IPS-NIHi7 (cell line): ENCODE data around the gene TMEM270.
"Not testable (repeated sequence)": the region's sequence is repeated elsewhere in the genome, so short reads cannot be mapped to it uniquely, and the experiment has no call there.

Experiments
- DNase-seq: peaks from one replicate; pipeline ENCODE4 v3.0.0; 2012; ENCODE audit warnings: mixed read lengths; ENCODE audit errors: extremely low spot score

Gene TMEM270, protein sequence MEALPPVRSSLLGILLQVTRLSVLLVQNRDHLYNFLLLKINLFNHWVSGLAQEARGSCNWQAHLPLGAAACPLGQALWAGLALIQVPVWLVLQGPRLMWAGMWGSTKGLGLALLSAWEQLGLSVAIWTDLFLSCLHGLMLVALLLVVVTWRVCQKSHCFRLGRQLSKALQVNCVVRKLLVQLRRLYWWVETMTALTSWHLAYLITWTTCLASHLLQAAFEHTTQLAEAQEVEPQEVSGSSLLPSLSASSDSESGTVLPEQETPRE

DNA sequence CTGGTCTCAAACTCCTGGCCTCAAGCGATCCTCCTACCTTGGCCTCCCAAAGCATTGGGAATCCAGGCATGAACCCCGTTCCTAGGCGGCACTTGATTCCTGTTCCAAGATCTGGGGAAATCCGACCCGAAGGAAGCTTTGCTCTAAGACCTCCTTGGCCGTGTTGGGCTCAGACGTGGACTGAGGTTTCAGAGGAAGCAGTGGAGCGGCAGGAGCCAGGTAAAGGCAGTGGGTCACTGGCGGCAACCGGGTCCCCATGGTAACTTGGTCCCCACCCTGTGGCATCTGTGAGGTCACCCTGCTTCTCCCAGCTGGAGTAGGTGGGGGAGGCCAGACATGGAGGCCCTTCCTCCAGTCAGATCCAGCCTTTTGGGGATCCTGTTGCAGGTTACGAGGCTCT is at the start of gene TMEM270:
TSS of gene TMEM270 (plus strand) at position 301 of the 400 bp plus-strand sequence. CDS start at position 337, 36 bp downstream.
- no peak for DNase-seq

DNA sequence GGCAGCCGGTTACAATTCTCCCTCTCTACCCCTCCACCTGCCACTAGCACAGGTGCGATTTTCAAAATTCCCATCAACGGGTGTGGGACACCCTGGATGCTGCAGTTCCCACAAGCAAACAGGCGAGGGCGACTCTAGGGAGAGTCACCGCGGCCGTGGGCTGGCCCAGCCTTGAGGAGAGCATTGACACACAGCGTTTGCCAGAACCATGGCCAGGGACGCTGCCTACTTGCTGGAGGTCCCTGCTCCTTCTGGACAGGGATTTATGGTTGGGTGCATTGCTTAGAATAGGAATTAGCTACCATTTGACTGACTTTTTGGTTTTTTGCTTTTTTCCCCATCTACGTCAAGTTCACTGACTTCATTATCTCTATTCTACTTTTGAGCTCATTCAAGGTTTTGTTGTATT is 49.2 kb upstream of the TMEM270 start:
- peak; percentile 88 for DNase-seq

DNA sequence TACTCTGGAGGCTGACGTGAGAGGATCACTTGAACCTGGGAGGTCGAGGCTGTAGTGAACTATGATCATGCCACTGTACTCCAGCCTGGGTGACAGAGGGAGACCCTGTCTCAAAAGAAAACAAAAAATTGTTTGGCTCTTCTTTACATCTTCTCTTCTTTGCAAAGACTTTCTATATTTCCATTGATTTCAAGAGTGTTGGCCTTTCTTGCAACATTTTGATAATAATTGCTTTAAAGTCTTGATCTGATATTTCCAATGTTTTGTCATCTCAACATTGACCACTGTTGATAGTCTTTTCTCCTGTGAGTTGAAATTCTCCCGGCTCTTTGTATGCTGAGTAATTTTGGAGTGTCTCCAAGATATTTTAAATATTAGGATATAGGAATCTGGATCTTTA is 48.0 kb upstream of the TMEM270 start:
- DNase-seq, result no peak

DNA sequence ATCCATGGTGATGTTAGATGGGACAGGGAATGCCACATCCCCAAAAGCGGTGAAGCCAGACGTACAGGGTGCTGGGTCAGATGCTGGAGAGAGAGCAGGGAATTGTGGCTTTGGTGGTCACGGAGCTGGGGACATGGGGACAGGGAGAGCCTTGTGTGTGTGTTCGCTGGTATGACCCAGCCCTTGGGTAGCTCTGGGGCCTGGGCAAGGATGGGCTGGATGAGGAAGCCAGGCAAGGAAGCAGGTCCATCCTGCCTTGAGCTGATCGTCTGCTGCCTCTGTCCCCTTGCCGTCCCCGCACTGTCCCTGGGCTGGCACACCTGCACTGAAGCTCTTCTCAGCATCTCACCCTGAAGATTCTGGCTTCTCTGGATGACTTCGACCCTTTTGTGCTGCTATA is 45.5 kb upstream of the TMEM270 start:
- DNase-seq, result no peak

DNA sequence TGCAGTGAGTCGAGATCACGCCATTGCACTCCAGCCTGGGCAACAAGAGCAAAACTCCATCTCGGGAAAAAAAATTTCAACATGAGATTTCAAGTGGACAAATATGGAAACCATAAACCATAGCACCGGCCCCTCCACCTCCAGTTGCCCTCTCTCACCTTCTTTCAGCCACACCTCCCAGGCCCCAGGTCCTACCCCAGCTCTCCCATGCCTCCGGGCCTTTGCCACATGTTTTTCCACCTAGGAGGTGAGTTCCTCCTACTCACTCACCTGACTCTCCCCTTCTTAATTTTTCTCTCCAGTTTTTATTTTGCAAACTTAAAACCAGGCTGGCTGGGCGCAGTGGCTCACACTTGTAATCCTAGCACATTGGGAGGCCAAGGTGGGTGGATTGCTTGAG is 43.8 kb upstream of the TMEM270 start:
- DNase-seq, result no peak

DNA sequence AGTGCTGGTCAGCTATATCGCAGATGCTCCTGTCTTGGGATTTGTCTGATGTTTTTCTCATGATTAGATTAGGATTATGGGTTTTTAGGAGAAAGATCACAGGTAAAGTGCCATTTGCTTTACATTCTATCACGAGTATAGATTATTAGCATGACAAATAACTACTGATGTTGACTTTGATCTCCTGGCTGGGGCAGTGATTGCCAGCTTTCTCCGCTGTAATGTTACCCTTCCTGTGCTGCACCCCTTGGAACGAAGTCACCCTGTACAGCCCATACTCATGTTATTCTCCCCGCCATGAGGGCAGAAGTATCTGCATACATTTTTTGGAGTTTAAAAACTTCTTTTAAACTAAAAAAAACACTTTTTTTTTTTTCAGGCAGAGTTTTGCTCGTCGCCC is 40.9 kb upstream of the TMEM270 start:
- DNase-seq, result no peak

DNA sequence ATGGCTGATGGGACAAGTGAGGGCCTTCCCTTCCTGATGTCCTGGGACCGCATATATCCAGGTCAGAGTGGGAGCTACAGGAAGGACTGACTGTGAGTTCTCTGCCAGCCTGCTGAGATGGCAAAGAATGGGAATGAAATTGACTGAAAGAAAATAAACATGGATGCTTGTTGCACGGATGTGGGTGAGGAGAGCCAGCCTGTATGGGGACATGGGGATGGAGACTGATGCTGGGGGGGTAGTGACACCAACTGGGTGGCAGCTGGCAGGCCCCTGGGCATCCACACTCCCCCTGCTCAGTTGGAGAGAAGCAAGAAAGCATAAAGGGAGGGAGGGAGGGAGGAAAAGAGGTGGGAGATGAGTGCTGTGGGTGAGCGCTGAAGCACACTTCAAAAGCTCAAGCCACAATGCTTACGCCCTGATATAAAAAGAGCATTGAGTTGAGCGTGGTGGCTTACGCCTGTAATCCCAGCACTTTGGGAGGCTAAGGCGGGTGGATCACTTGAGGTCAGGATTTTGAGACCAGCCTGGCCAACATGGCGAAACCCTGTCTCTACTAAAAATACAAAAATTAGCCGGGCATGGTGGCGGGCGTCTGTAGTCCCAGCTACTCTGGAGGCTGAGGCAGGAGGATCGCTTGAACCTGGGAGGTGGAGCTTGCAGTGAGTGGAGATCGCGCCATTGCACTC is 39.2 kb upstream of the TMEM270 start:
- not testable (repeated sequence) for DNase-seq

DNA sequence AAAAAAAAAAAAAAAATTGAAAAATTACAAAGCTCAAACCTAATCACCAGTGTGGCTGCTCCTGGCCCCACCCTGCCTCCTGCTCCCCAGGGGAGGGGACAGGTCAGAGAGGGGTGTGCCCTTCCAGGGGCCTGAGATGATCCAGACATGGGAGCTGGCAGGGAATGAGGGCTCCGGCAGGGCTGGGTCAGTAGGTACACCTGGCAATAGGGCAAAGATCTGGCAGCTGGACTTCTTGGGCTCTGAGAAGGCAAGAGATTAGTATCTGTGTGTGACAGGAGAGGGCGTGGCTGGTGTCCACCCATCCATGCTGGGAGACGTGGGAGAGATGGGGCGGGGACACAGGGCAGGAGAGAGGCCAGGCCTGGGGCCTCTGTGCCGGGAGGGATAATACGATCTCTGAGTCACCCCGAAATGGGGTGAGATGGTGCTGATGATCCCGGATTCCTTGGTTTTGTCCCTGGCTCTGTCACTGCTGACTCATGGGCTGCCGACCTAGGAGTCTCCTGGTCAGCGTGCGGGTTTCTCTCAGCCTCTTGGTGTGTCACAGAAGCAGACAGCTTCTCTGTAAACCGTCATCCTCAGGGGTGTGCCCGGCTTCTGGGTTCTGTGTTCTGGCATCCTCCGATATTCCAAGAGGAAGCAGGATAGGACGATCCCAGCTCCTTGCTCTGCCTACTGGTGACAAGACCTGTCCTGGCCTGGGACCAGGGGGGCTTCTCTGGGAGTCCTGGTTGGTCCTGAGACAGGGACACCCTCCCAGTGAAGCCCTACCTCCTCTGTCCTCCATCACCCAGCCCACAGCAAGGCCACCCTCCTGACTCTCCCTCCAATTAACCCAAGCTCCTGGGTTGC is 38.4 kb upstream of the TMEM270 start:
- peak; percentile 36 for DNase-seq

DNA sequence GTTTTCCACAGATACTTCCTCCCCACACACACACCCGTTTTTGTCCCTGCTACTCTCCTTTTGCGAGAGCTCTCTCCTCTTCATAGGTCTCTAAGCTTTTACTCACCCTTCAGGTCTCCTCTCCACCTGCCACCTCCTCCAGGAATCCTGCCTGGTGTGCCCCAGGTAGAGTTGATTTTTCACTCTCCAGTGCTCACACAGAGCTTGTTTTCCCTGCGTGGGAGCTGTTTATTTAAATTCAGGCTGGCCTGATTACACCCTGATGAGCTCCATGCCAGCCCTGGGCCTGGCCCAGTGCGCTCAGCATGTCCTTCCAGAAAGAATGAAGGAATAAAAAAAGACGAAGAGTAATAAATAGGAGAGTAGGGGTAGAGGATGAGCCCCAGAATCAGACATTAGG is 37.7 kb upstream of the TMEM270 start:
- no peak for DNase-seq

DNA sequence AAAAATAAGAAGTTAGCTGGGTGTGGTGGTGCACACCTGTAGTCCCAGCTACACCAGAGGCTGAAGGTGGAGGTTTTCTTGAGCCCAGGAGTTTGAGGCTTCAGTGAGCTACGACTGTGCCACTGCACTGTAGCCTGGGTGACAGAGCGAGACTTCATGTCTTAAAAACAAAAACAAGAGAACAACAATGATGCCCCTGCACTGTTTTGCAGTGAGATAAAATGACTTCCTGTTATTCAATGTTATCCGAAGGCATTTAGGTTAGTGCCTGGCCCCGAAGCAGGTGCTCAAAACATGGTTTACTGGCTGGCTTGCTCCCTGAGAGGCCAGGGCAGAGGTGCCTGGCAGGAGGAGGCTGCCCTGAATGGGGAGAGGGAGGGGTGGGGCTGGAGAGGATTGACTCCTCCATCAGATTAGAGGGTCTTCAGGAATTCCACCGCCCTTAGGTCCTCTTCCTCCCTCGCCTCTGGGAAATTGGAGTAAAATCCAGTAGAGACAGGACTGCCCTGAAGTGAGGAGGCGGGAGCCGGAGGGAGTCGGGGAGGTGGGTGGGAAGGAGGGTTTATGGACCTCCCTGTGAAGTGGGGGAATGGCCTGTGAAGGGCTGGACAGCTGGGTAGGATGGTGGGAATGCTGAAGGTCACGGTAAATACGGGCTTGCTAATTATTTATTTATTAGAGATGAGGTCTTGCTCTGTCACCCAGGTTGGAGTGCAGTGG is 36.9 kb upstream of the TMEM270 start:
- DNase-seq, result no peak

DNA sequence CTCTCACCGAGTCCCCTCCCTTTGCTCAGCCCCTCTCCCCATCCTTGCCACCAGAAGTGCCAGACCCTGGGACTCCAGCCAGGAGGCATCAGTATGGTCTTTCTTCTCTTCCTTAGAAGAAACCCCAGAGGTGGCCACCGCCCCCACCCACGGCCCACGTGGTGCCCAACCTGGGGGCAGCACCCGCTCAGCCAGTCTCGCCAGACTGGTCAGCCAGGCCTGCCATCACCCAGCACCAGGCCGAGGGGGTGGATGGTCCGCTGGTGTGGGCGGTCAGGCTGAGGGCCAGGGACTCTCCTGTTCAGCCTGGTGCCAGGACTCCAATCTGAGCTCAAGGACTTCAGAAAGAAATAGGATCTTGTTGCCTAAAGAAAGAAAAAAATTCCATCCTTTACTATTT is 36.0 kb upstream of the TMEM270 start:
- DNase-seq, result no peak

DNA sequence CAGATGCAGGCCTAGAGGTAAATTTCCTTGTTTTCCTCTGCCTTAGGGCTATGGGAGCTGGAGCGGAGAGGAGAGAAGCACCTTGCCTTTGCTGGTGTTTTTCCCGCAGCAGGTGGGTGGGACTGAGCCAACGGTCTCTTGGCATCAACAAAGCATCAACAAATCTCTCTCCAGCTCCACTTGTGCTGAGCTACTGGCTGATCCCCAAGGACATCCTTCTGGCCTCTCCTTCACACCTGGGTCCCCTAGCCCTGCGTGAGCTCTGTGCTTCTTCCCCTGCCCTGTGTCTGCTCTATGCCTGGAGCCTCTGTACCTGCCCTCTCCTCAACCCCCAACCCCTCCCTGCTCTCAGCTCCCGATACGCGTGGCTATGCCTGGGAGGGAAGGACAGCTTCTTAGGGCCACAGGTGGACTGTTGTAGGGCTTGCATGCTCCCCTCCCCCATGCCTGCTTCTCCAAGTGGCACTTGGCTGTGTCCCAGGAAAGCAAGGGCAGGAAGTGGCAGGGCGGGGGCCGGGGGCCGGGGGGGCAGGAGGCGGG is 33.3 kb upstream of the TMEM270 start:
- no peak for DNase-seq

DNA sequence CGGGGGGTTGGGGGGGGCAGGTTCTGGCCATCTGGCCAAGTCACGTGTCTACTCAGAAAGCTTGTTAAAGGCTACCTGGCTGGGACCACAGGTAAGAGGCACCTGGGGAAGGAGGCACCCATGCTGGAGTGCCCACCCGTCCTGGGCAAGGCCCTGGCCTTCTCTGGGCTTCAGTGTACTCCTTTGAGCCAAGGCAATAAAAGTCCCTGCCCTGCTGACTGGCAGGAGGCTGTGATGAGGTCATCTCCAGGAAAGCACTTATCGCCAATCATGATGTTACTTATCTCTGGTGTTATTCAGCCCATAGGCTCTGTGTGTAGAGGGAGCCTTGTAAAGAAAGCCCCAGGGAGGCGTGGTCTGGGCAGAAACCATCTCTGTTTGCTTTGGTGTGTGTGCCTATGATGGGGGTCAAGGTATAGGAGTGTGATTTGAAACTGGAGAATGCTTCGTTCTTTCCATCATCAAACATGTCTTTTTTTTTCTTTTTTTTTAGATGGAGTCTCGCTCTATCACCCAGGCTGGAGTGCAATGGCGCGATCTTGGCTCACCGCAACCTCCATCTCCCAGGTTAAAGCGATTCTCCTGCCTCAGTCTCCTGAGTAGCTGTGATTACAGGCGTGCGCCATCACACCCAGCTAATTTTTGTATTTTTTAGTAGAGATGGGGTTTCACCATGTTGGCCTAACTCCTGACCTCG is 32.7 kb upstream of the TMEM270 start:
- no peak for DNase-seq

DNA sequence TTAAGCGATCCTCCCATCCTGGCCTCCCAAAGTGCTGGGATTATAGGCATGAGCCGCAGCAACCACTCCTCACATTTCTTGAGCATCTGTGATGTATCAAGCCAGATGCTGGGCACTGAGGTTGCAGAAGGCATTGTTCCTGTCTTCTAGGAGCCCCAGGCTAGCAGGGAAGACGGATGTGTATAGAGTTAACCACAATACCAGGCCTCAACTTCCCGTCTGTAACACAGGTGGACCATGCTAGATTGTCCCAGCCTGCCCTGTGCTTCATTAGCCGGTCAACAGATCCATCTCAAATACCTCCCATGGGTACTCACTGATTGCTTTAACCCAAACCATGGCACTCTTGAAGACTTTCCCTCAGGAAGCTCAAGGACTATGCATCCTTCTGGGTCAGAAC is 32.0 kb upstream of the TMEM270 start:
- no peak for DNase-seq

DNA sequence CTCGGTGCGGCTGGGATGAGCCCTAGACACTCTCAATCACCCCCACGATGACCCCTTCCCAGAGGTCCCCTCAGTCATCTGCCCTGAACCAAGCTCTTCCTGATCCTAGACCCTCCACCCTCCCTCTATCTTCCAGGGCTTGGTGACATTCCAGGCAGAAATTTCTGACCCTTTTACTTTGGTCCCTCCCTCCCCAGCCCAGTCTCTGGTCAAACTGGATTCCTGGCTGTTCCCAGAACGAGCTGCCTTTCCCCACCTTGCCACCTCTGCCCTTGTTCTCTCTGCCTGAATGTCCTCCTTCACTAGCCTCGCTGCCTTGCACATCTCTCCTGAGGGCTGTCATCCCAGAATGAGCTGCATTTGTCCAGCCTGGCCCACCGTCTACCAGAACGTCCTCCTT is 31.5 kb upstream of the TMEM270 start:
- no peak for DNase-seq

DNA sequence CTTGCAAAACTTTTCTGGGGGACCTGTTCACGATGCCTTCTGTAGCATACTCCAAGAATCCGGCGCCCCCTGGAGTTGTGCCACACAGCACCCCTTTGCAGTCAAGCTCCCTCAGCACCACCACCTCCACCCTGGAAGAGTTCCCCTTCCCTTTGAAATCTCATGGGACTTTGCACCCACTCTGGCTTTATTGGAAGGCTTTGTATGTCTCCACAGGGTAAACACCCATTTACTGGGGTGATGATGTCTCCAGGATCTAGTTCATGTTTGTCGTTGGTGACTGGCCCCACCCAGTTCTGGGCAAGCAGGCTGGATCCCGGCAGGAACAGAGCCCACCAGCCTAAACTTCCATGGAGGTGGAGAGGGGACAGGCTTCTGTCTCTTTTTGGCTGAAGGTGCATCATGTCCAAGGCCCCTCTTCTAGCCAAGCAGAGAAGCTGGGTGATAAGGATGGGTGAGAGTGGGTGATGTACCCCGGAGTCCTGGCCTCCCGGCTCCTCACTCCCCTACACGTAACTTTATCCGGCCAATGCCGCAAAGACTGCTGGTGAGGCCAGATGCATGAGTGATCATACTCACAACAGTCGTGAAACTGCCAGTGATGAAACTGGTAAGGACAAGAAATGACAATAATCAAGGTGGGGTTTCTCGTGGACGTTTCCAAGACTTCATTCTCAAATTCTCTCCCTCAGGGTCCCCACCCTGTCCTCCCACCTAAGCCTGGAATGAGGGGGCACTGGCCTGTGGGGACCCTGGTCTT is 30.9 kb upstream of the TMEM270 start:
- no peak for DNase-seq

DNA sequence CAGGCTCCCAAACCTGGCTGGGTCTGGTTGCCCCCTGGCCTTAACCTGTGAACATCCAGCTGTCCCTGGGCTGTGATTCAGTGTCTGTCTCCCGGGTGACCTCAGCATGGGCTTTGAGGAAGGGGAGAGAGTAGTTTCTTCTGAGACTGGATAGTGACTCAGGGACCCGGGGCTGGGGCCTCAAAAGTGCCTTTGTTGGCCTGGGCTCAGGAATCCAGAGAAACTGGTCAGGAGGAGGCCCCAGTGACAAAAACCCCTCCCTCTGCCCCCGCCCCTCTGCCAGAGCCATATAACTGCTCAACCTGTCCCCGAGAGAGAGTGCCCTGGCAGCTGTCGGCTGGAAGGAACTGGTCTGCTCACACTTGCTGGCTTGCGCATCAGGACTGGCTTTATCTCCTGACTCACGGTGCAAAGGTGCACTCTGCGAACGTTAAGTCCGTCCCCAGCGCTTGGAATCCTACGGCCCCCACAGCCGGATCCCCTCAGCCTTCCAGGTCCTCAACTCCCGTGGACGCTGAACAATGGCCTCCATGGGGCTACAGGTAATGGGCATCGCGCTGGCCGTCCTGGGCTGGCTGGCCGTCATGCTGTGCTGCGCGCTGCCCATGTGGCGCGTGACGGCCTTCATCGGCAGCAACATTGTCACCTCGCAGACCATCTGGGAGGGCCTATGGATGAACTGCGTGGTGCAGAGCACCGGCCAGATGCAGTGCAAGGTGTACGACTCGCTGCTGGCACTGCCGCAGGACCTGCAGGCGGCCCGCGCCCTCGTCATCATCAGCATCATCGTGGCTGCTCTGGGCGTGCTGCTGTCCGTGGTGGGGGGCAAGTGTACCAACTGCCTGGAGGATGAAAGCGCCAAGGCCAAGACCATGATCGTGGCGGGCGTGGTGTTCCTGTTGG is 30.0 kb upstream of the TMEM270 start, which contains the start of gene CLDN4:
TSS of gene CLDN4 (plus strand) at position 316 of the 903 bp plus-strand sequence. CDS start at position 522, 206 bp downstream.
- DNase-seq, result peak; percentile 54

DNA sequence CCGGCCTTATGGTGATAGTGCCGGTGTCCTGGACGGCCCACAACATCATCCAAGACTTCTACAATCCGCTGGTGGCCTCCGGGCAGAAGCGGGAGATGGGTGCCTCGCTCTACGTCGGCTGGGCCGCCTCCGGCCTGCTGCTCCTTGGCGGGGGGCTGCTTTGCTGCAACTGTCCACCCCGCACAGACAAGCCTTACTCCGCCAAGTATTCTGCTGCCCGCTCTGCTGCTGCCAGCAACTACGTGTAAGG is 29.4 kb upstream of the TMEM270 start:
- no peak for DNase-seq
